Adrenal gland (tissue), 5 donors: ENCODE measurements around the gene MAPK7.

Source experiments
- CTCF ChIP-seq, 6 experiments: fragments of 450-650 bp in 4 of 6; fragments of 200-600 bp in 2 of 6; sonication (generic) in 1 of 6; IDR thresholded peaks; 1 replicate in 5 of 6; 2 replicates in 1 of 6; pipeline versions ENCODE4 v1.5.1 to v1.8.0; 2016 to 2021; ENCODE audit warnings: antibody characterized with exemption in 6 of 6, mild to moderate bottlenecking in 2 of 6, moderate library complexity in 1 of 6
- POLR2A ChIP-seq, 2 donors: fragments of 450-650 bp; IDR thresholded peaks; one replicate each; pipeline ENCODE4 v1.6.1; 2017; ENCODE audit warnings: antibody characterized with exemption in 2 of 2, mild to moderate bottlenecking in 2 of 2, moderate library complexity in 1 of 2
- donor health status: DM: no; HTN: no; CAD: no.

GRCh38 chr17:19372439-19372838 is 5.9 kb upstream of the MAPK7 start:
- no peak for TF ChIP-seq POLR2A (IDR thresholded peaks at IDR 0.05)
- no peak for TF ChIP-seq CTCF (IDR thresholded peaks at IDR 0.05)
